ENCODE measurements around the gene BTNL8.

Gene BTNL8

GRCh38 chr5:180975338-180975737, 76.4 kb downstream of the BTNL8 start:
- Histone ChIP-seq H3K9me3 (ENCODE audit: control insufficient read depth, low read depth, low read length) (peaks cover 4% of the 10 kb centered on the region), H3K27me3 (ENCODE audit: control insufficient read depth, insufficient read depth, low read length) (no peaks in the 10 kb centered on the region), H3K9ac (ENCODE audit: low read length) (no peak overlapping the region), H3K27ac (ENCODE audit: low read length) (no peak overlapping the region), H3K4me1 (ENCODE audit: control insufficient read depth, low read depth, low read length) (no peaks in the 10 kb centered on the region), H3K4me3 (ENCODE audit: low read length) (no peak overlapping the region), H3K36me3 (ENCODE audit: control insufficient read depth, low read depth, low read length) (no peaks in the 10 kb centered on the region)

GRCh38 chr5:180976518-180976917, 77.6 kb downstream of the BTNL8 start:
- H3K27ac ChIP-seq (ENCODE audit: low read length): no peak overlapping the region
- H3K27me3 ChIP-seq (ENCODE audit: control insufficient read depth, insufficient read depth, low read length): no peaks in the 10 kb centered on the region
- no peaks in the 10 kb centered on the region for H3K36me3 ChIP-seq (ENCODE audit: control insufficient read depth, low read depth, low read length)
- H3K4me1 ChIP-seq (ENCODE audit: control insufficient read depth, low read depth, low read length): no peaks in the 10 kb centered on the region
- H3K4me3 ChIP-seq (ENCODE audit: low read length): no peak overlapping the region
- H3K9ac ChIP-seq (ENCODE audit: low read length): no peak overlapping the region
- peaks cover 4% of the 10 kb centered on the region for H3K9me3 ChIP-seq (ENCODE audit: control insufficient read depth, low read depth, low read length)

GRCh38 chr5:180977852-180978251, 78.9 kb downstream of the BTNL8 start:
- Histone ChIP-seq H3K27ac (ENCODE audit: low read length) (no peak overlapping the region), H3K36me3 (ENCODE audit: control insufficient read depth, low read depth, low read length) (no peaks in the 10 kb centered on the region), H3K27me3 (ENCODE audit: control insufficient read depth, insufficient read depth, low read length) (no peaks in the 10 kb centered on the region), H3K9ac (ENCODE audit: low read length) (no peak overlapping the region), H3K4me3 (ENCODE audit: low read length) (no peak overlapping the region), H3K4me1 (ENCODE audit: control insufficient read depth, low read depth, low read length) (no peaks in the 10 kb centered on the region), H3K9me3 (ENCODE audit: control insufficient read depth, low read depth, low read length) (peaks cover 4% of the 10 kb centered on the region)

- H3K27ac ChIP-seq (ENCODE audit: low read length): no peak overlapping the region
- no peak overlapping the region for H3K9ac ChIP-seq (ENCODE audit: low read length)
- no peaks in the 10 kb centered on the region for H3K4me1 ChIP-seq (ENCODE audit: control insufficient read depth, low read depth, low read length)
- H3K4me3 ChIP-seq (ENCODE audit: low read length): no peak overlapping the region
- no peaks in the 10 kb centered on the region for H3K36me3 ChIP-seq (ENCODE audit: control insufficient read depth, low read depth, low read length)
- no peaks in the 10 kb centered on the region for H3K9me3 ChIP-seq (ENCODE audit: control insufficient read depth, low read depth, low read length)
- H3K27me3 ChIP-seq (ENCODE audit: control insufficient read depth, insufficient read depth, low read length): no peaks in the 10 kb centered on the region
Measured at GRCh38 chr5:180982008-180982741, 83.2 kb downstream of the BTNL8 start.

GRCh38 chr5:180988016-180988415, 89.1 kb downstream of the BTNL8 start:
- Histone ChIP-seq H3K9me3 (ENCODE audit: control insufficient read depth, low read depth, low read length) (no peaks in the 10 kb centered on the region), H3K36me3 (ENCODE audit: control insufficient read depth, low read depth, low read length) (no peaks in the 10 kb centered on the region), H3K4me3 (ENCODE audit: low read length) (no peak overlapping the region), H3K27me3 (ENCODE audit: control insufficient read depth, insufficient read depth, low read length) (no peaks in the 10 kb centered on the region), H3K27ac (ENCODE audit: low read length) (no peak overlapping the region), H3K4me1 (ENCODE audit: control insufficient read depth, low read depth, low read length) (no peaks in the 10 kb centered on the region), H3K9ac (ENCODE audit: low read length) (no peak overlapping the region)

- Histone ChIP-seq H3K9ac (ENCODE audit: low read length) (no peak within 1 kb of the TSS), H3K27me3 (ENCODE audit: control insufficient read depth, insufficient read depth, low read length) (no peaks in the 10 kb centered on the region), H3K27ac (ENCODE audit: low read length) (no peak within 1 kb of the TSS), H3K4me3 (ENCODE audit: low read length) (no peak within 1 kb of the TSS), H3K4me1 (ENCODE audit: control insufficient read depth, low read depth, low read length) (no peaks in the 10 kb centered on the region), H3K9me3 (ENCODE audit: control insufficient read depth, low read depth, low read length) (no peaks in the 10 kb centered on the region), H3K36me3 (ENCODE audit: control insufficient read depth, low read depth, low read length) (no peaks in the 10 kb centered on the region)
Measured at GRCh38 chr5:180988592-180988991, 89.6 kb downstream of the BTNL8 start, which contains the start of gene BTNL3. Gene BTNL3, plus strand, starts transcription at chr5:180988846. Its CDS starts 183 bp downstream, at chr5:180989029.

- Histone ChIP-seq H3K36me3 (ENCODE audit: control insufficient read depth, low read depth, low read length) (no peaks in the 10 kb centered on the region), H3K9me3 (ENCODE audit: control insufficient read depth, low read depth, low read length) (no peaks in the 10 kb centered on the region), H3K4me3 (ENCODE audit: low read length) (no peak overlapping the region), H3K27ac (ENCODE audit: low read length) (no peak overlapping the region), H3K27me3 (ENCODE audit: control insufficient read depth, insufficient read depth, low read length) (no peaks in the 10 kb centered on the region), H3K9ac (ENCODE audit: low read length) (no peak overlapping the region), H3K4me1 (ENCODE audit: control insufficient read depth, low read depth, low read length) (no peaks in the 10 kb centered on the region)
Measured at GRCh38 chr5:180990086-180990881, 91.3 kb downstream of the BTNL8 start.

- Histone ChIP-seq H3K27ac (ENCODE audit: low read length) (no peak overlapping the region), H3K9ac (ENCODE audit: low read length) (no peak overlapping the region), H3K4me1 (ENCODE audit: control insufficient read depth, low read depth, low read length) (no peaks in the 10 kb centered on the region), H3K27me3 (ENCODE audit: control insufficient read depth, insufficient read depth, low read length) (no peaks in the 10 kb centered on the region), H3K36me3 (ENCODE audit: control insufficient read depth, low read depth, low read length) (no peaks in the 10 kb centered on the region), H3K4me3 (ENCODE audit: low read length) (no peak overlapping the region), H3K9me3 (ENCODE audit: control insufficient read depth, low read depth, low read length) (no peaks in the 10 kb centered on the region)
Measured at GRCh38 chr5:180990882-180991242, 91.9 kb downstream of the BTNL8 start.

Data from iPS-18a (cell line).